Activated CD4-positive, CD25-positive, alpha-beta regulatory T cell treated with anti-CD3 and anti-CD28 coated beads, Interleukin-2, amount 50 U/mL, for 24 hours (primary cell): ENCODE data around the gene SPAG17.

Experiments
- ATAC-seq, 2 donors: fragments of 150-1000 bp; cut with Tn5 transposase; one replicate each; pipeline ENCODE4 v1.10.0; 2021; ENCODE audit warnings: mild to moderate bottlenecking in 1 of 2, moderate library complexity in 1 of 2

Gene SPAG17

DNA sequence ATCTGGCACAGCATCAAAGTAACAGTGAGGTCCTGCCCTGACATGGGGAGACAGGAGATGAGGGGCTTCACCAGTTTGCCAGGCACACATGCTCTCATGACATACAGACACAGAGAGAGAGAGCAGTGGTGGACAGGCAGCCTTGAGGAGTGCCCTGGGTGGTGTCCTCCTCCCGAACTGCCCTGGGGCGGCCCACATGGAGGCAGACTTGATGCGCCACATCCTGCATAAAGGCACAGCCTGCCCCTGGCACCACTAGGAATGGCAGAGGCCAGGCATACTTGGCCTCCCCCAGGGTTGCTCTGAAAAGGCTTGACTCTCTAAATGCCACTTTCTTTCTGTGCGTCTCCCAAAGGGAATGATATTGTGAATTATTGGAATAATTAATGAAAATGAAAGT is 67.5 kb downstream of the SPAG17 start:
- ATAC-seq, result no peak

- no peak for ATAC-seq
Measured at GRCh38 chr1:118116909-118117308, 68.1 kb downstream of the SPAG17 start.

DNA sequence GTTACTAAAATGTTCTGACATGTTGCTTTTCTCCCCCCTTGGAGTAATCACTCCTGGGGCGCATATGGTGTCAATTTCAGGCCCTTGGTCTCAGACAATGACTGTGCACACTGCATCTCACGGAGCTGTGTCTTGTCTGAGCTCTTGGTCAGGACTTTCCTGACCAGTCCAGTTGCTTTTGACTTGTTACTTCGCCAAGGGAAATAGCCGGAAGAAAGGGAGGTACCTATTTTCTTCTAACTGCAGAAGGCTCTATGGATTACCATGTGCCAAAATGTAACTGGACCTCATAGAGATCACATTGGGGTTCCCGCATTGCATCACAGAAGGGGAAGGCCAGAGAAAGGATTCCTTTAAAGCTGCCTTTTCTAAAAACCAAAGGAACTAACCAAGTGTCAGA is 68.6 kb downstream of the SPAG17 start:
- ATAC-seq, result no peak

DNA sequence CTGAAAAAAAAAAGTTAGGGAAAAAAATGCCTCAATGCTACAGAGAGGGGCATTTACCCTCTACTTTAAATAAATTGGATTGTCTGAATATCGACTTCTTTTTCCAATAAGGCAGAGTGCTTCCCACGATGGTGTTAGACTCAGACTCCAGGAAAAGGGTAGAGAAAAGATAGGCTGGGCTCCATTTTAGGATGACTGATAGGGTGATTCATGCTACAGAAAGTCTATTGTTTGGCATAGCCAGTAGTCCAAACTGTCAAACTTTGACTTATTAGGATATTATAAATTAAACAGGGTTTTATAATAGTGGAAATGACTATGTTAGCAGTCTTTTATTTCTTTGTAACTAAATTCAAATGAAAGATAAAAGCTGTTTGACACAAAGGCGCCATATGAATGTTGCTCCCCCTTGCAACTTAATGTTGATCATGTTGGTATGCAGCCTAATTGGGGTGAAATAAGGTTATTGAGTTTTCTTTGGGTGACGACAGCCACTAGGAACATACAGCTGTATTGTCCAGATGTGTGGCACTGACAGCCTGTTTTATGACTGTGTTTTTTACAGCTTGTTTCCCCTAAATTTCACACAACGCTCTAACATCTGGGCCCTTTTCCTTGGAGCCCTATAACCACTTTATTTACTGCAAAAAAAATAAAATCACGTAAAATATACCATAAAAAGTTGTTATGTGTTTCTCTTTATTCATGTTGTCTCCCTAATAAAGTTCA is 69.3 kb downstream of the SPAG17 start:
- ATAC-seq, result no peak

- ATAC-seq, result no peak
Measured at GRCh38 chr1:118113261-118113660, 71.8 kb downstream of the SPAG17 start.

GRCh38 chr1:118110580-118110979 is 74.4 kb downstream of the SPAG17 start:
- no peak for ATAC-seq

DNA sequence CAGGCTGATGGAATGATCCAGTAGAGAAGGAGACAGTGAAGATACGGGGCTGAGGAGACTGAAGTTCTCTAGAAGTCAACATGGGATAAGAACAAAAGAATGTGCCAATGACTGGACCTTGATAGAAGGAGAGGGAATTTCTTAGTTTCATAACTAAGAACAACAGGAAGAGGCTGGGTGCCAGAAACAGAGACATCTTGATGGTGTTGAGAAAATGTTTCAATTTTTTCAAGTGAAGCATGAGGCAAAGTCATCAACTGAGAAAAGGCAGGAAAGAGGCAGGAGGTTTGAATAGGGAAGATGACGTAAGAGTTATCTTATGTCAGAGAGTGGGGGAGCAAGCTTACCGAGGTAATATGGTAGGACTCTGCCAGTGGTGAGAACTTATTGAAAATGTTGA is 80.1 kb downstream of the SPAG17 start:
- no peak for ATAC-seq

DNA sequence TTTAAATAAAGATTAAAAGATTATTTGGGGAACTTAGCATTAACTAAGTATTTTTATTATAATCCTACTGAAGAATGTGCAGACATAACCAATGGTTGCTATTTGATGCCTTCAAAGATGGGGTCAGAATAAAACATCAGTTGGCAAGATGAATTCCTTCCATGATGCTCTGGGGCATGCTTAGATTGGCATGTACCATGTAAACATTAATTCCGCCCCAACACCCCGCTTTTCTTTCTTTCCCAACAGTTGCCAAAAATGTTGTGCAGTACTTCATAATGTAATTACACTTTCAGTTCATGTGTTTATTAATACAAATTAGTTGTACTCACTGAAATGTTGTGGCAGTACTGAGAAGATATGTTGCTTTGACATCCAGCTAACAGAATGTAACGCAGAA is 82.6 kb downstream of the SPAG17 start:
- no peak for ATAC-seq

- no peak for ATAC-seq
Measured at GRCh38 chr1:118101999-118102398, 83.0 kb downstream of the SPAG17 start.

DNA sequence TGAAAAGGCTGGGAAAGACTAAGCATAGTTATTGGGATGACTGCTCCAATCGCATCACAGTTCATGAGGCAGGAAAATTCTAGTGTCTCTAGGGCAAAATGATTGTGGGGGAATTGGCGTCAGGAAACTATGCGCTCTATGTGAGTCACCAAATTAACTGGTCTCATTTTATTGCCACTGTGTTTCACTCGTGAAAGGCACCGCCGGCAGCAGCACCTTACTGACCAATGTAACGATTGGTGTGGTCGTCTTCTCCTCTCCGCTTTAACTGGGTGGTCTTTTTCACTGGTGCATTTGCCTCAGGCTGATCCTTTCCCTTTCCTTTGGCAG is 83.5 kb downstream of the SPAG17 start:
- ATAC-seq, result no peak

DNA sequence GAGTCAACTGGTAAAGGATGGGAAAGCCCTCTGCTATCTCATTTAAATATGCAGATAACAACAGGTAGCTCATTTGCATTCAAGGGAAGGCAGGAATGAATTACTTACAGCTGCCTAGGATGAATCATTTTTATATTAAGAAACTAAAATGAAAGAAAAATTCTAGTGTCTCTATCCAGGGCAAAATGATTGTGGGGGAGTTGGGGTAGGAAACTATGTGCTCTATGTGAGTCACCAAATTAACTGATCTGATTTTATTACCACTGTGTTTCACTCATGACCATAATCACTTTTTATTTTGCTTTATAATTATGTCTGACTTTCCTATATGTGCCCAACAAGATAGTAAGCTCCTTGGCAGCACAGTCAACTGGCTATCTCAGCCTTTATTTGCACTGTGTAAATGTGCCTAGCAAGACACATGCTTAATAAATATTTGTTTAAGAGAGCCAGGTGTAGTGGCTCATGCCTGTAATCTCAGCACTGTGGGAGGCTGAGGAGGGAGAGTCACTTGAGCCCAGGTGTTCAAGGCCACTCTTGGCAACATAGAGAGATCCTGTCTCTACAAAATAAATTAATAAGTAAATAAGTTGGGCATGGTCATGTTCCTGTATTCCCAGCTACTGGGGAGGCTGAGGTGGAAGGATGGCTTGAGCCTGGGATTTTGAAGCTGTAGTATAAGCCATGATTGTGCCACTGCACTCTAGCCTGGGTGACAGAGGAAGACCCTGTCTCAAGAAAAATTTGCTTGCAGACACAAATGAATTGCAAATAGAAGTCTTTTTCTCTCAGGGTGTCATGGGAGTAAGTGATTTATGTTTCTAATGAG is 84.1 kb downstream of the SPAG17 start:
- ATAC-seq, result no peak

DNA sequence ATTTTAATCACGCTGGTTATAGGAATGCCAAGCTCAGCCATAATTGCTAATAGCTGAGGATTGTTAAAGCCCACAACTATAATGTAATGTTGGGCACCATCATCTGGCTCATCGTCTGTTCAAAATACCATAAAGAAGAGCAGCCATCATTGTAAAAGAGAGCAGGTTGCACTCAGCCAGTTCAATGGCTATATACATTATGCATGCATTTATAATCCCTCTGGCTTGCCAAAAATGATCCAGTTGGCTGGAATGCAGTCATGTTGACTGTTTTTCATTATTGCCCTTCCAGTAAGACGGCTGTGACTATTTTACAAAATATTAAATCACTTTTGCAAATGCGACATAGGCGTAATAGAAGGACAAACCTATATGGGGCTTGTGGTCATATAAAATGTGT is 85.3 kb downstream of the SPAG17 start:
- no peak for ATAC-seq

DNA sequence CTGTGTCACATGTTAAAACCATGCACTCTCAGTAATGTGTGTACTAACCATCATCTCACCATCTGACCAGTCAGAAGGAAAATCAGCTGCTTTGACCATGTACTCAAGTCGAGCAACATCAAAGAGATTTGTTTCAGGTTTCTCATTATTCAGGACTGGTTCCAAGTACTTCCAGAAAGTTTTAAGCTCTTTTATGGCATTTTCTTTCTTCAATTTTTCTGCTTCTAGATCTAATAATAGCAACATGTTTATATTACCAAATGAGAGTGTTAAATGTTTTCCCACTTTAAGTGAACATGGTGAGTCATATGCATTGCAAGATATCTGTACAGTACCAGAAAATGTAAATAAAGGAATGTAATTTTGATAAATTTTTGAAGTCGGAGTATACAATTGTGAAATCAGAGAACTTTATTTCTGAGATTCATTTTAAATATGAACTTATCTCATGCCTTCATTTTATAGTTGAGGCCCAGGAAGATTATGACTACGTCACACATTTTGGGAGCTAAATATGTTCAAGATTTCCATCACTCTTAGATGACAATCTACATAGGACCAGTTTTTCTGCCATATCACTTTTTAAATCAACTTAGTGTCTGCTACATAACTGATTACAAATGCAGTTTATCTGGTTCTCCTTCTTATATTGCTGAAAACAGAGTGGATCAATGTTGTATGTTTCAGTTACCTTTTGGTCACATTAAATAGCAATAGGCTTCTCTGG is 87.2 kb downstream of the SPAG17 start:
- ATAC-seq, result no peak

- no peak for ATAC-seq
Measured at GRCh38 chr1:118093017-118093416, 92.0 kb downstream of the SPAG17 start.

DNA sequence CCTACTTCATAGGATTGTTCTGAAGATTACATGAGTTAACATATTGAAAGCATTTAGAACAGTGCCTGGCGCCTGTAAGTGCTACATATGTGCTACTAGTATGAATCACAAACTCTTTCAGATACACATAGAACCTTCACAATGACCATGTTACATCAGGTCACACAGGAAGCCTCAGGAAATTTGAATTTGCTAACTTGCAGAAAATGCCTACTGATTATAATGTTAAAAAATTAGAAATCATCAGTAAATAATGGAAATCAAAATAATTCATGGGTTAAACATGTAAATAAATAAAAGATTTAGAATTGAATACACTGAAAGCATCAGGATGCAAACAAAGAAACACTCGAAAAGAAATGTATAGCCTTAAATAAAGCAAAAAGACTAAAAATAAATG is 94.9 kb downstream of the SPAG17 start:
- ATAC-seq, result no peak

- no peak for ATAC-seq
Measured at GRCh38 chr1:118085365-118085764, 99.7 kb downstream of the SPAG17 start.

- ATAC-seq, result no peak
Measured at GRCh38 chr1:118084400-118084799, 100.6 kb downstream of the SPAG17 start.

DNA sequence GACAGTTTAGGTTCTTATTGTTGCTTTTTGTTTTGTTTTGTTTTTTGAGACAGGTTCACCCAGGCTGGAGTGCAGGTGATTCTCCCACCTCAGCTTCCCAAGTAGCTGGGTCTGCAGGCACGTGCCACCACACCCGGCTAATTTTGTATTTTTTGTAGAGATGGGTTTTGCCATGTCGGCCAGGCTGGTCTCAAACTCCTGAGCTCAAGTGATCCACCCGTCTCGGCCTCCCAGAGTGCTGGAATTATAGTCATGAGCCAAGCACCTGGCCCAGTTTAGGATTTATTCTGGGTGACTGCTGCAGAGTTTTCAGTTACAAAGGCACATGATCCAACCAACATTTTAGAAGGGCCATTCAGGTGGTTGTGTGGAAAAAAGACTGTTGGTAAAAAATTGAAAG is 102.0 kb downstream of the SPAG17 start:
- ATAC-seq, result no peak

DNA sequence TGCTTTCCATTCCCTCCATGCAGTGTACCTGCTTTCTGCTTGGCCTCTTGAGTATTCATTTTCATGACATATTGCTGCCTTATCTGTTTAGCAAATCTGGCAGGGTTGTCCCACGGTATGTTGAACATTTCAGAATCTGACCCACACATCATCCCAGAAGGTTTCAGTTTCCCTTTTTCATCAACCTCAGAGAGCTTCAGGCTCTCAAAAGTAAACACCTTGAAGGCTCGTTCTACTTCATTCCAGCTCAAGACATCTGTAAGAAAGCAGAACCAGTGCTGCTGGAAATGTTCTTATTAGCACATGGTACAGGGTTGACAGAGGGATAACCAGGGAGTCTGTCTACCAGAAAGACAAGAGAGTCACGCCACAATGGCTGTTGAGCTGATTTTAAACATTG is 103.6 kb downstream of the SPAG17 start:
- ATAC-seq, result no peak

DNA sequence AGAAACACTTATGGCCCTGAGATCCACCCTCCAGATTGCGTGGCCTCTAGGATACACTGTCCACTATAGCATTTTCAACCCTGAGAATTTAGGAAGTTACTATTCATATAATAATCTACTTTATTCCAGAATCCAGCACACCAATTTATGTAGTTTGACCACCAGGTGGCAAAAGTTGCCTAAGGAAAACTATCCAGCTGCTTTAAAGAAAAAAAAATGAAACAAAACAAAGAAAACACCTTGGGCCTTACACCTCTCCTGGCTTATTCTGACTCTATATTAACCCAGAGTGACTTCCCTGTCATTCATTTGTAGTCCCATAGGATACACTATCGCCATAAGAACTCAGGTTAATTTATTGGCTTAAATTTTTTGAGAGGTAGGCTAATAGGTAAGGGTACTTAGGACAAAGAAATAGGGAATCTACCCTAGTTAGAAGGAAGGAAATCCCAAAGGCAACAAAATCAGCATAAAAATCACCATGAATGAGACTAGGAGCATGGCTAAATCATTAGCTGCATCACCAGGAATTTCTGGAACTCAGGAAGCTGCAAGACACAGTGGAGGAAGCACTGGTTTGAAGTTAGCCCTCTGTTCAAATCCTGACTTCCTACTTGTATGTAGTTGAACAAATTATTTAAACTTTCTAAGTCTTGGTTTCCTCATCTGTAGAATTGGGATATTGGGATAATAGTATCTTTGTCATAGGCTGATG is 107.5 kb downstream of the SPAG17 start:
- no peak for ATAC-seq

GRCh38 chr1:118075116-118075515 is 109.9 kb downstream of the SPAG17 start:
- no peak for ATAC-seq

DNA sequence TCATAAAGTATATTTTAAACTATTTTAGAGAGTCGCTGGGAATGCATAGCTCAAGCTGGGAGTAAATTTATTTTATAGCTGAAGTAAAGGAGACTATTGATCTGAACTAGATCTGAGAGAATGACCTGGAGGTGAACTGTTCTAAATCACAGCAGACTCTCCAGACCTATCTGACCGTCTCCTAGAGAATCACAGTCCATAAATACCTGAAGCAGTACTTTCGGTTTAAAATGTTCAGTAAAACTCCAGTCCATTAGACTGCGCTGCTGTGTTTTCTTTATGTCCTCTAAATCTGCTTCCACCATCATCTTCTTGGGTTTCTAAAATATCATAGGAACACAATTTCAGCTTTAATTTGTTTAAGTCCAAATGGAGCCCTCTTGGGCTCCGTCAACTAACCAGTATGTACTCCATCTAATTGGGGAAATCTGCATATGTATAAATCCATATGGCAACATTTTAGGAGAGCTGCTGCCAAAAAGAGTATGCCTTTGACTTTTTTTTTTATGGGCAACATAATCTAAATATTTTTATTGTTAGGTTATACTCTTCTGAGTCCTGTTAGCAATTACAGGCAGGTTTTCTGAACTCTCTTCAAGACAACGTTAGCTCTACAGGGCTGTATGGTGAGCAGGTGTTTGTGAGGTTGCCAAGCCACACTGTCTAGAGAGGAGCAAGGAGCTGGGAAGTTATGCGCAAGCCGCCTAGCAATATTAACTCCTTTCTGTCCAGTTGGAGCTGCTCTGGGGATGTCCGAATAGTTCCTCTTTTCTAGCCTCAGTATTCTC is 111.2 kb downstream of the SPAG17 start:
- ATAC-seq, result no peak
